Posterior vena cava (tissue), 2 donors: Measurements from ENCODE around the gene CASKIN1. TPM values are rescaled to one million over a fixed set of nuclear protein-coding genes. Genes with fewer than 3 reads are reported as not detected.
A peak's percentile ranks its signal among the peaks of the same experiment; 100 is the strongest.

Experiments used
- DNase-seq: peaks from one replicate; pipeline ENCODE4 v3.0.0-alpha.2; 2020; ENCODE audit warnings: low spot score
- intact Hi-C, 2 donors: fragments of 100-400 bp; cut with DNase I; formaldehyde crosslinking; loops; one replicate each; pipeline versions ENCODE4 v1.14.1 to v1.14.2; 2022 to 2023
- total RNA-seq, 2 donors: library from RNA; stranded (reverse); fragmentation: NEBNext Ultra II Directional; extraction: Animal tissue kit (Norgen Biotek cat#: 25700); gene quantifications; one replicate each; pipeline ENCODE4 v1.2.1, GENCODE V29; 2021
- donor health status: DM: yes; HTN: yes; CAD: no.
- donor health status: DM: yes; HTN: yes; CAD: no.

Gene CASKIN1
- total RNA-seq, 2 donors from 2014 or later = 0.05 TPM; not detected in 1

GRCh38 chr16:2167068-2167638 lies 29.3 kb downstream of the CASKIN1 start:
- no peak for DNase-seq
- intact Hi-C loops = loop anchor here in 1 of 2 donors (10.0 kb wide), 1 partner anchor 108 kb away; no protein-coding TSS in a partner anchor

DNA sequence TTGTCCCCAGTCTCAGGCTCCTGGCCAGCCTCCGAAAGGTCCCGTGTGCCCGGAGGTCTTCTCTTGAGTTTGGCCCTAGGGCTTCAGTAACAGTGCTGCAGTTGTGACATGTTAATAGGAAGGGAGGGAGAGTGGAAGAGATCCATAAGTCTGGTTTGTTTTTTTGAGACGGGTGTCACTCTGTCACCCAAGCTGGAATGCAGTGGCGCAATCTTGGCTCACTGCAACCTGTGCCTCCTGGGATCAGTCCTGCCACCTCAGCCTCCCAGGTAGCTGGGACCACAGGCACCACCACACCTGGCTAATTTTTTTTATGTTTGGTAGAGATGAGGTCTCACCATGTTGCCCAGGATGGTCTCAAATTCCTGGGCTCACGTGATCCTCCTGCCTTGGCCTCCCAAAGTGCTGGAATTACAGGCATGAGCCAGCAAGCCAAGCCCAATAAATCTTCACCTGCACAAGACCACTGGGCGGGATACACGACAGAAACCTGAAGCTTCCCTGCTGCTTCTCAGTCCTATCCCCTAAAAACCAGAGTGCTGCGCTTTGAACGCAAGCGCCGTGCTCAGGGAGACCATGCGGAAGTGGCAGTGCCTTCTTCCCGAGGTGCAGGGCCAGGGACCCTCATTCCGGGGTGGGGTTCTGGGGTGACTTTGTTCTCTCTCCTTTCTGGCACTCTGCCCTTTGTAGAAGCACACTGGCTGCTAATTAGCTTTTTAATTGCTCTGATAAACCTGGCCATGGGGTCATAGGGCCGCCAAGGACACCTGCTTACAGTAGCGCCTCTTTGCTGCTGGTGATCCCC lies 29.9 kb downstream of the CASKIN1 start:
- DNase-seq = no peak
- intact Hi-C loops = loop anchor here in 1 of 2 donors (10.0 kb wide), 1 partner anchor 108 kb away; no protein-coding TSS in a partner anchor

- intact Hi-C loops = loop anchor here in 1 of 2 donors (10.0 kb wide), 1 partner anchor 109 kb away; no protein-coding TSS in a partner anchor
- no peak for DNase-seq
These were observed 30.5 kb downstream of the CASKIN1 start for GRCh38 chr16:2165861-2166260.

DNA sequence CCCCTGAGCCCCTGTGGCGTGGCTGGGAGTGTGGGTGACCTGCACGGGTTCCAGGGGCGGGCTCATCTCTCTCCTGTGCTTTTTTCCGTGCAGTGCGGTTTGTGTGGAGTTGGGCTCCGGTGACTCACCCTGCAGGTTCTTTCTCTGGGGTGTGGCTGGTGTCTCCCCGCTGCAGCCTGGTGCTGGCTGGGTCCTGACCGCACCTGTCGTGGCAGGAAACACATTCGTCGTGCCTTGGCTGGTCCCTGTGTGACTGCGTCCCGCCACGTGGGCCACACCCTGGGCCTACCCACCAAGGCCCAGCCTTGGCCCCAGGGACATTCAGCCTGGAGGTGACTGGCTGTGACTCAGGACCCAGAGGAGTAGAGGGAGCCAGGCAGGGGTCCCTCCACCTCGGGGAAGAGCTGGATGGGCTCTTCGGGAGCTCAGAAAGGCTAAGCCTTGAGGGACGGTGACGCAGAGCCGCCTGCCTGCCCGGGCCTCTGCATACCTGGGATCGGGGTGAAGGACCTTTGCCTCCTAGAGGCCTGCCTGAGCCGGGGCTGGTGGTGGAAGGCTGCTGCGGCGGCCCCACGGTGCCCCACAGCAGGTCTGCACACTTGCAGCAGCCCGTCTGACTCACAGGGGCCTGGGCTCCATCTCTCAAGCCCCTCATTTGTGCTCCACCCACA lies 33.1 kb downstream of the CASKIN1 start:
- no peak for DNase-seq
- intact Hi-C loops = loop anchor here in 1 of 2 donors (10.0 kb wide), 1 partner anchor 111 kb away; no protein-coding TSS in a partner anchor

- intact Hi-C loops = loop anchor here in 1 of 2 donors (10.0 kb wide), 1 partner anchor 112 kb away; no protein-coding TSS in a partner anchor
- no peak for DNase-seq
These were observed 33.7 kb downstream of the CASKIN1 start for GRCh38 chr16:2162676-2163118.

DNA sequence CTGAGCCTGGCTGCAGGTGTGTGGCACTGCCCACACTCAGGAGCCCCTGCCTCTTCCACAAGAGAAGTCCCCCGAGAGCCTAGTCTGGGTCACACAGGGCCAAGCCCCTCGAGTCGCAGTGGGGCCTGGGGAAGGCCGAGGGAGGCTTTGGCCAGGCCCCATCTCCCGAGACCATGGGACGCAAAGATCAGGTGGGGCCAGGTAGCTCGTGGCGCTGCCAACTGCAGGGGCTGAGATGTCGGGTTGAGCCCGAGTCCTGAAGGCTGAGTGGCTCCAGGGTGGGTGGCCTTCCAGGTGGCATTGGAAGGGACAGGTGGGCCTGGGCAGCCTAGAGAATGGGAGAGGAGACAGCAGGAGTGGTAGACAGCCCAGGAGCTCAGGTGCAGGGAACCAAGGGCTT lies 34.5 kb downstream of the CASKIN1 start:
- intact Hi-C loops = loop anchor here in 1 of 2 donors (10.0 kb wide), 1 partner anchor 113 kb away; no protein-coding TSS in a partner anchor
- no peak for DNase-seq

- peak; percentile 91 for DNase-seq
- intact Hi-C loops = loop anchor here in 1 of 2 donors (10.0 kb wide), 1 partner anchor 114 kb away; no protein-coding TSS in a partner anchor
These were observed 35.4 kb downstream of the CASKIN1 start for GRCh38 chr16:2160915-2161551.

DNA sequence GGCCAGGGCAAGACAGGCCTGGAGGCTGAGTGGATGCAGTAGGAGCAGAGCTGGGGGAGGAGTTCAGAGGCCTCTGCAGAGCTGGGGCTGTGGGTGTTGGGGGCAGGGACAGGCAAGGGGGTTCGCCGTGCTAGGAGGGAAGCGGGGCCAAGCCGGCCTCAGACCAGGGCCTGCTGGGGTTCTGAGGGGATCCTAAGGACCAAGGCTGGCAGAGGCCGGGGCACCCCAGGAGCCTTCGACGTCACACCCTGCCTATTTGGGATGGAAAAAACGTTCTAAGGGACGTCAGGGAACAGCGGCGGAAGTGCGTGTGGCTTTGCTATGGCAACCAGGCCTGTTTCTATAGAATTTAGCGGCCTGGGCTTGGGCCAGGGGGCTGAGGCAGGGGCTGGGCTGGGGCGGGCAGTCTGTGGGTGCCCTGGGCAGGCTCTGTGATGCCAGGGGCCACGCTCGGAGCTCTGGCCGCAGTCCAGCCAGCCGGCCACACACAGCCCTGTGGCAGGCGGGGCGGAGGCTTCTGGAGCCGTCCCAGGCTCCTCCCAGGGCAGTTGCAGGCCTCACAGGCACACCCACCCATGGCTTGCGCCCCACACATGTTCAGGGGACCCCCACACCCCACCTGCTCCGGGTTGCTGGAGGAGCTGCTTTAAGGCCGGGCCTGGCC lies 37.1 kb downstream of the CASKIN1 start:
- peak; percentile 92 for DNase-seq
- intact Hi-C loops = no loop called here

- intact Hi-C loops = no loop called here
- no peak for DNase-seq
These were observed 38.2 kb downstream of the CASKIN1 start for GRCh38 chr16:2158262-2158638.

GRCh38 chr16:2157480-2158261 lies 38.7 kb downstream of the CASKIN1 start:
- intact Hi-C loops = no loop called here
- no peak for DNase-seq

GRCh38 chr16:2156849-2157224 lies 39.6 kb downstream of the CASKIN1 start:
- DNase-seq = no peak
- intact Hi-C loops = no loop called here

- no peak for DNase-seq
- intact Hi-C loops = no loop called here
These were observed 40.2 kb downstream of the CASKIN1 start for GRCh38 chr16:2155977-2156848.

DNA sequence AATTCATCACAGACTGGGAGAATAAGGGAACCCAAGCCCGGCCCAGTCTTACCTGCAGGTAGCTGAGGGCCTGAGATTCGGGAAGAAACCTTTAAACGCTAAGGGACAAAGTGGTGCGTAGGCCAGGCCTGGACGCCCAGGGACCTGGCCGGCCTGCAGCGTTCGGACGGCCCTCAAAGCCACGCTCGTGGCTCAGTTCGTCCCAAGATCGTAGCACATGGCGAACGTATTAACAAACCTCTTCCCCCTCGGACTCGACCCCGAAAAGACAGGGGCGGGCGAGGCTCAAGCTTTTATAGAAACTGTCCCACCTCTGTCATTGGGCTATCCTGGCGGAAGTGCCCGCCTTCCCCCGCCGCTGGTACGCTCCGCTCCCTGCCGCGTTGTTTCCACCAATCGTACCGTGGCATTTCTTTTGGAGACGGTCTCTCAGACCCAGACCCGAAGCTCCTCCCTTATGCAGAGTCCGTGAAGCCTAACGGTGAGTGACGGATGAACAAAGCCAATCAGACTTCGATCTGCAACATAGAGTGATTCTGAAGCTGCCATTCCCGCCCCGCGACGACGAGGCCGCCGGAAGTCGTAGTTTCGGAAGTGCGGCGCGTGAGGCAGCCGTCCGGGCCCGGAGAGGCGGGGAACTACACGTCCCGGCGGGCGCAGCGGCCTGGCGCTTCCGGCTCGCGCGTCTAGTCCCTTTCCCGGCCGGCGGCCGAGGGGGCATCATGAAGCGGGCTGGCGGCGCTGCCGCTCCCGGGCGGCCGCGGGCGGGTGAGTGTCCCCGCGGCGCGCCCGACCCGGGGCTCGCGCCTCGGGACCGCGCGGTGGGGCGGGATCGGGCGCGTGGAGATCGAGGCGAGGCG lies 41.1 kb downstream of the CASKIN1 start, which contains the start of gene TRAF7:
Gene TRAF7 (plus strand): TSS at position 692 of the 860 bp plus-strand sequence. CDS start 8,139 bp downstream, outside the sequence.
- DNase-seq = peak; percentile 100
- intact Hi-C loops = no loop called here

DNA sequence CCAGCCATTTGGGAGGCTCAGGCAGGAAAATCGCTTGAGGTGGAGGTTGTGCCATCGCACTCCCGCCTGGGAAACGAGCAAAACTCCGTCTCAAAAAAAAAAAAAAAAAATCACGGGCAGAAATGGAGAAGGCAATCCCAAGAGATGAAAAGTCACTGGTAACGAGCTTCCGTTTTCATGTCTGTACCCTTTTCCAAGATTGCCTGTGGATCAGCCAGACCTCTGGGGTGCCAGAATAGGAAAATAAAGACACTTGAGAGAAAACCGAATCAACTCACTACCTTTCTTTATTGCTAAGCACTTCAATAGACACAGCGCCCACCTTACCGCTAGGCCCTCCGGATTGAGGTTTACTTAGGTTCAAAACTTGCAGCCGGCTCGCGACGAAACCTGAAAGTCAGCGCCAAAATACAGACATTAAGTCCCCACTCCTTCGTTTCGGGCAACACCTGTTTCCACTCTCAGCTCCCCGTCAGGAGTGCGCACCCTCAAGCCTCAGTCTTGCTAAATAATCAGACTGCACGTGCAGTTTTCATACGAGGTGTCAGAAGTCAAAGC lies 41.8 kb downstream of the CASKIN1 start:
- DNase-seq = no peak
- intact Hi-C loops = loop anchor here in 1 of 2 donors (5.0 kb wide), 1 partner anchor 137 kb away; the partner anchor contains the start of gene NPW

DNA sequence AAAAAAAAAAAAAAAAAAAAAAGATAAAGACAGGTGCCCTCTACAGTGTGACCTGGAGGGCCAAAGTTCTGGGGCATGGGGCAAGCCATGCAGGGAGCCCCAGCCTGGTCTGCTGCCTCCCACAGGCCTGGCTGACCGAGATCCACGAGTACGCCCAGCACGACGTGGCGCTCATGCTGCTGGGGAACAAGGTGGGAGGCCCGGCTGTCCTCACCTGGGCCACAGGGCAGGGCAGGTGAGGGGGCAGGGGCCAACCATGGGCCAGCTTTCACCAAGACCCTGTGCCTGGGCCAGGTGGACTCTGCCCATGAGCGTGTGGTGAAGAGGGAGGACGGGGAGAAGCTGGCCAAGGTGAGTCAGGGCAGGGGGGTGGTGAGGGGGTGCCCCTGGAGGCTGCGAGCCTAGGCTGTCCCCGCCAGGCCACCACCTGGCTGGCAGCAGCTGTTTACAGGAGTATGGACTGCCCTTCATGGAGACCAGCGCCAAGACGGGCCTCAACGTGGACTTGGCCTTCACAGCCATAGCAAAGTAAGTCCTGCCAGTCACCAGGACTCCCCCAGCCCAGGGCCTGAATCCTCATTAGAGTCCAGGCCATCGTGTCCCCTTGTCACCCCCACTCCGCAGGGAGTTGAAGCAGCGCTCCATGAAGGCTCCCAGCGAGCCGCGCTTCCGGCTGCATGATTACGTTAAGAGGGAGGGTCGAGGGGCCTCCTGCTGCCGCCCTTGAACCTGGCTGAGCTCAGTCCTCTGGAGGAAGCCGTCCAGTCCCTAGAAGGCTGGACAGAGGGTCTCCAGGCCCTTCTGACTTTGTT lies 43.5 kb downstream of the CASKIN1 start:
- intact Hi-C loops = loop anchor here in 1 of 2 donors (5.0 kb wide), 1 partner anchor 136 kb away; the partner anchor contains the start of gene NPW
- DNase-seq = no peak
